CD14-positive monocyte (primary cell): ENCODE measurements around the gene KLHDC7B. TPM values are rescaled to one million over a fixed set of nuclear protein-coding genes. Genes with fewer than 3 reads are reported as not detected.
A peak's percentile ranks its signal among the peaks of the same experiment; 100 is the strongest.

Experiments
- DNase-seq, 3 donors: peaks; one replicate each; pipeline ENCODE4 v3.0.0-alpha.2; 2011 to 2022
- H2AFZ ChIP-seq: 2 replicates; pipeline ENCODE4 v1.6.0; 2012; ENCODE audit warnings: mild to moderate bottlenecking, low read depth, low read length, inconsistent platforms; ENCODE audit not compliant: insufficient read depth, poor library complexity, severe bottlenecking
- H3K27ac ChIP-seq, 2 donors: 1 replicate in 1 of 2; 2 replicates in 1 of 2; pipeline ENCODE4 v1.5.1; 2012 to 2013; ENCODE audit warnings: low read length in 2 of 2, control low read depth in 1 of 2, inconsistent platforms in 1 of 2, low read depth in 1 of 2, mild to moderate bottlenecking in 1 of 2
- H3K27me3 ChIP-seq, 2 donors: one replicate each; pipeline versions ENCODE4 v1.6.0 to v1.6.1; 2011 to 2013; ENCODE audit warnings: low read length in 2 of 2; ENCODE audit not compliant: control insufficient read depth in 2 of 2, insufficient read depth in 2 of 2
- H3K36me3 ChIP-seq, 2 donors: replicated peaks in 1 of 2; 1 replicate in 1 of 2; 2 replicates in 1 of 2; pipeline versions ENCODE4 v1.5.1 to v1.6.1; 2012 to 2013; ENCODE audit warnings: low read length in 2 of 2, control low read depth in 1 of 2, inconsistent platforms in 1 of 2, mild to moderate bottlenecking in 1 of 2; ENCODE audit not compliant: insufficient read depth in 2 of 2, control insufficient read depth in 1 of 2
- H3K4me1 ChIP-seq, 2 donors: 1 replicate in 1 of 2; 2 replicates in 1 of 2; pipeline versions ENCODE4 v1.5.1 to v1.6.1; 2012 to 2013; ENCODE audit warnings: low read length in 2 of 2, control low read depth in 1 of 2, inconsistent platforms in 1 of 2, mild to moderate bottlenecking in 1 of 2, moderate library complexity in 1 of 2; ENCODE audit not compliant: insufficient read depth in 2 of 2, control insufficient read depth in 1 of 2
- H3K4me2 ChIP-seq: replicated peaks from 2 replicates; pipeline ENCODE3; 2012; ENCODE audit warnings: low read length, moderate library complexity, mild to moderate bottlenecking; ENCODE audit not compliant: poor library complexity, severe bottlenecking; ENCODE audit errors: extremely low read depth
- H3K4me3 ChIP-seq, 3 experiments: fragments of 200-600 bp in 1 of 3; sonication (generic) in 1 of 3; replicated peaks in 1 of 3; 1 replicate in 2 of 3; 2 replicates in 1 of 3; pipeline ENCODE4 v1.5.1; 2011 to 2013; ENCODE audit warnings: low read length in 3 of 3, mild to moderate bottlenecking in 3 of 3, control low read depth in 2 of 3, low read depth in 2 of 3, inconsistent platforms in 1 of 3, moderate library complexity in 1 of 3
- H3K79me2 ChIP-seq: 2 replicates; pipeline ENCODE4 v1.6.0; 2012; ENCODE audit warnings: mild to moderate bottlenecking, control low read depth, inconsistent platforms, low read length, moderate library complexity; ENCODE audit not compliant: insufficient read depth
- H3K9ac ChIP-seq: 2 replicates; pipeline ENCODE4 v1.6.0; 2017; ENCODE audit warnings: low read length, mild to moderate bottlenecking; ENCODE audit not compliant: insufficient read depth, poor library complexity, severe bottlenecking
- H3K9me3 ChIP-seq, 2 donors: replicated peaks in 1 of 2; 1 replicate in 1 of 2; 2 replicates in 1 of 2; pipeline versions ENCODE4 v1.5.1 to v1.6.1; 2012 to 2013; ENCODE audit warnings: low read length in 2 of 2, control low read depth in 1 of 2; ENCODE audit not compliant: control insufficient read depth in 1 of 2, insufficient read depth in 1 of 2
- H4K20me1 ChIP-seq: 2 replicates; pipeline ENCODE4 v1.6.0; 2012; ENCODE audit warnings: mild to moderate bottlenecking, low read length, control low read depth, moderate library complexity; ENCODE audit not compliant: insufficient read depth
- H3K27ac Mint-ChIP-seq, 7 donors: one replicate each; pipeline ENCODE4 v1.8.0; 2020; ENCODE audit warnings: mild to moderate bottlenecking in 7 of 7, mixed read lengths in 7 of 7, moderate library complexity in 6 of 7, inconsistent platforms in 2 of 7
- H3K27me3 Mint-ChIP-seq, 3 donors: one replicate each; pipeline ENCODE4 v1.8.0; 2021 to 2022; ENCODE audit warnings: low read depth in 3 of 3, mild to moderate bottlenecking in 3 of 3, mixed read lengths in 3 of 3, moderate library complexity in 3 of 3, inconsistent platforms in 1 of 3
- H3K36me3 Mint-ChIP-seq, 2 donors: one replicate each; pipeline ENCODE4 v1.8.0; 2020; ENCODE audit warnings: mixed read lengths in 2 of 2, inconsistent platforms in 1 of 2, mild to moderate bottlenecking in 1 of 2
- H3K4me1 Mint-ChIP-seq: one replicate; pipeline ENCODE4 v1.8.0; 2020; ENCODE audit warnings: mild to moderate bottlenecking, mixed read lengths
- H3K4me3 Mint-ChIP-seq, 2 donors: one replicate each; pipeline ENCODE4 v1.8.0; 2020; ENCODE audit warnings: mild to moderate bottlenecking in 2 of 2, mixed read lengths in 2 of 2, moderate library complexity in 1 of 2
- H3K9me3 Mint-ChIP-seq, 7 donors: one replicate each; pipeline ENCODE4 v1.8.0; 2020 to 2022; ENCODE audit warnings: mixed read lengths in 7 of 7, mild to moderate bottlenecking in 6 of 7, moderate library complexity in 6 of 7, inconsistent platforms in 2 of 7
- CTCF ChIP-seq: fragments of 200-600 bp; IDR thresholded peaks from one replicate; pipeline ENCODE4 v1.8.0; 2022; ENCODE audit warnings: antibody characterized with exemption, mild to moderate bottlenecking
- WGBS: methylation state at CpG from one replicate; pipeline ENCODE4 v1.1.5; 2013; ENCODE audit warnings: missing lambda C conversion rate; ENCODE audit not compliant: insufficient coverage; 5-methylcytosine and 5-hydroxymethylcytosine counted together
- intact Hi-C, 2 donors: fragments of 100-400 bp; cut with micrococcal nuclease; formaldehyde crosslinking; loops; one replicate each; pipeline versions ENCODE4 v1.15.0 to v1.15.1; 2023
- polyA plus RNA-seq, 3 donors: library from polyadenylated mRNA; depleted of rRNA in 1 of 3; unstranded in 2 of 3; stranded (reverse) in 1 of 3; fragments of 300-500 nt in 2 of 3; fragments of >200 nt in 1 of 3; fragmentation: Illumina TruSeq in 2 of 3; gene quantifications; 1 replicate in 2 of 3; 2 replicates in 1 of 3; pipeline ENCODE4 v1.2.3, GENCODE V29; 2012 to 2021

The KLHDC7B gene
- polyA plus RNA-seq, 3 donors: 0.88 to 4.3 (median 1.4) TPM

- DNase-seq: peak in 1 of 3 donors; percentile 2
- Histone ChIP-seq H3K4me3 (no peak overlapping the region), H3K27ac (no peak overlapping the region), H3K9ac (no peak overlapping the region), H3K4me2 (no peak overlapping the region), H3K36me3 (peaks cover 0 to 53% of the 10 kb centered on the region in 2 donors), H4K20me1 (peaks cover 37% of the 10 kb centered on the region), H3K4me1 (peaks cover 20 to 34% of the 10 kb centered on the region in 2 donors), H3K79me2 (peaks cover 14% of the 10 kb centered on the region), H3K27me3 (no peaks in the 10 kb centered on the region), H2AFZ (no peak overlapping the region), H3K9me3 (no peaks in the 10 kb centered on the region)
- peaks cover 2 to 8% (median 7%) of the 10 kb centered on the region in 3 donors for H3K27me3 Mint-ChIP-seq
- peaks cover 40 to 63% of the 10 kb centered on the region in 2 donors for H3K36me3 Mint-ChIP-seq
- H3K9me3 Mint-ChIP-seq: no peaks in the 10 kb centered on the region
- TF ChIP-seq CTCF: no peak
- peak overlapping the region; percentile 4 to 35 for H3K4me3 Mint-ChIP-seq
- intact Hi-C loops: loop anchor here in 1 of 2 donors (5.0 kb wide), 1 partner anchor 65 kb away; no protein-coding TSS in a partner anchor
- WGBS: 57% methylated on average over 23 of the region's 23 CpGs
- H3K4me1 Mint-ChIP-seq: peaks cover 32% of the 10 kb centered on the region
- H3K27ac Mint-ChIP-seq: no peak overlapping the region
These were observed 31.9 kb downstream of the KLHDC7B start for GRCh38 chr22:50577697-50577986.

- H3K4me1 Mint-ChIP-seq: peaks cover 32% of the 10 kb centered on the region
- no peak within 1 kb of the TSS for H3K9ac ChIP-seq
- no peak for TF ChIP-seq CTCF
- peak within 1 kb of the TSS; percentile 10 for H3K4me2 ChIP-seq
- H3K4me3 Mint-ChIP-seq: peak within 1 kb of the TSS; percentile 4 to 60
- peaks cover 21 to 37% of the 10 kb centered on the region in 2 donors for H3K4me1 ChIP-seq
- peaks cover 37% of the 10 kb centered on the region for H4K20me1 ChIP-seq
- H3K27me3 Mint-ChIP-seq: peaks cover 2 to 8% (median 7%) of the 10 kb centered on the region in 3 donors
- no peak within 1 kb of the TSS for H2AFZ ChIP-seq
- no peaks in the 10 kb centered on the region for H3K27me3 ChIP-seq
- no peaks in the 10 kb centered on the region for H3K9me3 ChIP-seq
- peak within 1 kb of the TSS in 1 of 7 donors; percentile 53 for H3K27ac Mint-ChIP-seq
- WGBS: 45% methylated on average over 41 of the region's 63 CpGs
- H3K36me3 Mint-ChIP-seq: peaks cover 38 to 58% of the 10 kb centered on the region in 2 donors
- intact Hi-C loops: loop anchor here in 1 of 2 donors (5.0 kb wide), 1 partner anchor 66 kb away; no protein-coding TSS in a partner anchor
- H3K9me3 Mint-ChIP-seq: no peaks in the 10 kb centered on the region
- DNase-seq: peak in 1 of 3 donors; percentile 3
- H3K79me2 ChIP-seq: peaks cover 15% of the 10 kb centered on the region
- H3K36me3 ChIP-seq: peaks cover 0 to 47% of the 10 kb centered on the region in 2 donors
- no peak within 1 kb of the TSS for H3K27ac ChIP-seq
- H3K4me3 ChIP-seq: no peak within 1 kb of the TSS
These were observed 32.5 kb downstream of the KLHDC7B start, which contains the start of gene CPT1B for GRCh38 chr22:50577987-50578775. Gene CPT1B (minus strand): TSS chr22:50578427. CDS start chr22:50577915, 512 bp downstream.
